Breast epithelium (tissue), 4 donors: Measurements from ENCODE around the gene ACSS1. TPM values are rescaled to one million over a fixed set of nuclear protein-coding genes. Genes with fewer than 3 reads are reported as not detected.

Experiments
- DNase-seq, 2 donors: peaks; one replicate each; pipeline ENCODE4 v3.0.0-alpha.2; 2019; ENCODE audit warnings: low spot score in 2 of 2
- H3K27ac ChIP-seq, 2 donors: fragments of 200-600 bp; sonication (generic) in 1 of 2; one replicate each; pipeline ENCODE4 v1.5.1; 2016 to 2019; ENCODE audit warnings: mild to moderate bottlenecking in 1 of 2
- H3K27me3 ChIP-seq, 2 donors: fragments of 200-600 bp; sonication (generic) in 1 of 2; one replicate each; pipeline versions ENCODE4 v1.5.1 to v1.6.0; 2017 to 2019; ENCODE audit warnings: control low read depth in 1 of 2, mild to moderate bottlenecking in 1 of 2
- H3K36me3 ChIP-seq: fragments of 200-600 bp; one replicate; pipeline ENCODE4 v1.5.1; 2019
- H3K4me1 ChIP-seq, 2 donors: fragments of 200-600 bp; sonication (generic); one replicate each; pipeline ENCODE4 v1.5.1; 2016 to 2019; ENCODE audit warnings: control low read depth in 1 of 2
- H3K4me3 ChIP-seq, 3 donors: fragments of 200-600 bp; sonication (generic); 1 replicate in 2 of 3; 2 replicates in 1 of 3; pipeline ENCODE4 v1.5.1; 2016 to 2019; ENCODE audit warnings: mild to moderate bottlenecking in 3 of 3, moderate library complexity in 2 of 3
- H3K9me3 ChIP-seq, 2 donors: fragments of 200-600 bp; sonication (generic) in 1 of 2; one replicate each; pipeline ENCODE4 v1.5.1; 2016 to 2019; ENCODE audit warnings: control low read depth in 1 of 2
- CTCF ChIP-seq, 3 donors: fragments of 450-650 bp; IDR thresholded peaks; one replicate each; pipeline ENCODE4 v1.5.1; 2016 to 2017; ENCODE audit warnings: antibody characterized with exemption in 3 of 3, mild to moderate bottlenecking in 3 of 3, moderate library complexity in 3 of 3
- POLR2A ChIP-seq: fragments of 450-650 bp; IDR thresholded peaks from one replicate; pipeline ENCODE4 v1.6.1; 2016; ENCODE audit warnings: antibody characterized with exemption, mild to moderate bottlenecking, moderate library complexity
- POLR2AphosphoS5 ChIP-seq, 3 donors: sonication (generic); formaldehyde crosslinking; IDR thresholded peaks; one replicate each; pipeline ENCODE4 v1.6.1; 2017; ENCODE audit warnings: antibody characterized with exemption in 3 of 3
- intact Hi-C: fragments of 100-400 bp; cut with DNase I; formaldehyde crosslinking; loops from one replicate; pipeline ENCODE4 v1.15.1; 2023; ENCODE audit warnings: low total_unique reads
- total RNA-seq, 3 donors: library from RNA; depleted of rRNA; stranded (reverse); fragments of >200 nt; gene quantifications; one replicate each; pipeline ENCODE4 v1.1.0, GENCODE V29; 2016

ACSS1 gene
- total RNA-seq, 3 donors from 2014 or later, result 17.6 to 38.2 (median 37.4) TPM

GRCh38 chr20:25087186-25087929, 29.4 kb upstream of the ACSS1 start:
- H3K36me3 ChIP-seq, result no peaks in the 10 kb centered on the region
- H3K27me3 ChIP-seq, result peaks cover 0 to 52% of the 10 kb centered on the region in 2 donors
- H3K4me3 ChIP-seq, result no peak overlapping the region
- no peaks in the 10 kb centered on the region for H3K9me3 ChIP-seq
- no peak for DNase-seq
- TF ChIP-seq POLR2A (no peak), CTCF (IDR thresholded peaks at IDR 0.05) (no peak), POLR2AphosphoS5 (IDR thresholded peaks at IDR 0.05) (no peak)
- peaks cover 0 to 20% of the 10 kb centered on the region in 2 donors for H3K4me1 ChIP-seq
- no peak overlapping the region for H3K27ac ChIP-seq
- intact Hi-C loops, result no loop called here

- Histone ChIP-seq H3K27me3 (peaks cover 0 to 66% of the 10 kb centered on the region in 2 donors), H3K36me3 (no peaks in the 10 kb centered on the region), H3K4me1 (peaks cover 0 to 20% of the 10 kb centered on the region in 2 donors), H3K4me3 (no peak overlapping the region), H3K9me3 (no peaks in the 10 kb centered on the region), H3K27ac (no peak overlapping the region)
- DNase-seq, result no peak
- intact Hi-C loops, result no loop called here
- TF ChIP-seq CTCF (IDR thresholded peaks at IDR 0.05) (no peak), POLR2AphosphoS5 (IDR thresholded peaks at IDR 0.05) (no peak), POLR2A (no peak)
Observed at GRCh38 chr20:25085756-25086495, 28.0 kb upstream of the ACSS1 start.

- Histone ChIP-seq H3K9me3 (no peaks in the 10 kb centered on the region), H3K36me3 (no peaks in the 10 kb centered on the region), H3K27me3 (peaks cover 0 to 69% of the 10 kb centered on the region in 2 donors), H3K4me1 (peaks cover 0 to 20% of the 10 kb centered on the region in 2 donors), H3K27ac (no peak overlapping the region), H3K4me3 (peak overlapping the region in 1 of 3 donors; percentile 44)
- TF ChIP-seq POLR2A (no peak), POLR2AphosphoS5 (IDR thresholded peaks at IDR 0.05) (no peak), CTCF (IDR thresholded peaks at IDR 0.05) (no peak)
- intact Hi-C loops, result no loop called here
- peak in 1 of 2 donors; percentile 15 for DNase-seq
Observed at GRCh38 chr20:25084626-25085187, 26.8 kb upstream of the ACSS1 start.

- Histone ChIP-seq H3K4me1 (peaks cover 0 to 20% of the 10 kb centered on the region in 2 donors), H3K36me3 (no peaks in the 10 kb centered on the region), H3K4me3 (peak overlapping the region in 1 of 3 donors; percentile 44), H3K27me3 (peaks cover 0 to 76% of the 10 kb centered on the region in 2 donors), H3K27ac (no peak overlapping the region), H3K9me3 (no peaks in the 10 kb centered on the region)
- intact Hi-C loops, result no loop called here
- DNase-seq, result peak in 1 of 2 donors; percentile 13
- TF ChIP-seq POLR2A, result no peak
- TF ChIP-seq CTCF (IDR thresholded peaks at IDR 0.05), result no peak
- TF ChIP-seq POLR2AphosphoS5 (IDR thresholded peaks at IDR 0.05), result no peak
Observed at GRCh38 chr20:25083773-25084625, 26.1 kb upstream of the ACSS1 start.
